Measurements from ENCODE around the gene NKD1. TPM values are rescaled to one million over a fixed set of nuclear protein-coding genes. Genes with fewer than 3 reads are reported as not detected.

NKD1 gene
- total and polyA plus RNA-seq, 2 donors from 2014 or later: 1.1 to 9.9 TPM

DNA sequence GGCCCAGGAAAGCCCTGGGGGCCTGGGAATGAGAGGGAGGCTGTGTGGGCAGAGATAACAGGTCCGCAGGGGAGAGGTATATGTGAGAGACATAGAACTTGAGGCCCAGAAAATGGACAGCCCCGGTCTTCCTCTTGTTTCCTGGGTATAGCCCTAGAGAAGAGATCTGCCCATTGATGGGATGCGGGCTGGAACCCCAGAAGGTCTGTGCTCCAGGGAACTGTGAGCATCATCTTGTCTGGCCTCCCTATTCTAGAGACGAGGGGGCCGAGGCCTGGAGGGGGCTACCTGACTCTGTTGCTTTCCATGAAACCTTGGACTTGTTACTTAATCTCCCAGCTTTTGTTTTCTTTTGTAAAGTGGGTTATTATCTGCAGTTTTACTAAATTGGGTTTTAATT is 53.9 kb downstream of the NKD1 start:
- Histone ChIP-seq H3K4me3 (ENCODE audit: low read length in 3 of 3) (no peak overlapping the region), H3K36me3 (ENCODE audit: control insufficient read depth in 2 of 3, insufficient read depth in 3 of 3, low read length in 3 of 3) (no peaks in the 10 kb centered on the region), H3K4me1 (ENCODE audit: control insufficient read depth in 2 of 3, insufficient read depth in 2 of 3, low read depth in 1 of 3, low read length in 3 of 3) (peaks cover 0 to 11% (median 3%) of the 10 kb centered on the region in 3 donors), H3K9ac (ENCODE audit: low read length in 3 of 3) (no peak overlapping the region), H3K27ac (ENCODE audit: low read depth in 2 of 2, low read length in 2 of 2) (no peak overlapping the region), H3K27me3 (ENCODE audit: control insufficient read depth, insufficient read depth, low read length) (no peaks in the 10 kb centered on the region), H3K9me3 (ENCODE audit: control insufficient read depth in 2 of 3, insufficient read depth in 1 of 3, low read length in 3 of 3) (no peaks in the 10 kb centered on the region)
- FAIRE-seq (no peak), DNase-seq (peak in 1 of 5 donors; percentile 30)
- intact Hi-C loops (cut with DNase I): no loop called here
- TF ChIP-seq, protein P1, sequence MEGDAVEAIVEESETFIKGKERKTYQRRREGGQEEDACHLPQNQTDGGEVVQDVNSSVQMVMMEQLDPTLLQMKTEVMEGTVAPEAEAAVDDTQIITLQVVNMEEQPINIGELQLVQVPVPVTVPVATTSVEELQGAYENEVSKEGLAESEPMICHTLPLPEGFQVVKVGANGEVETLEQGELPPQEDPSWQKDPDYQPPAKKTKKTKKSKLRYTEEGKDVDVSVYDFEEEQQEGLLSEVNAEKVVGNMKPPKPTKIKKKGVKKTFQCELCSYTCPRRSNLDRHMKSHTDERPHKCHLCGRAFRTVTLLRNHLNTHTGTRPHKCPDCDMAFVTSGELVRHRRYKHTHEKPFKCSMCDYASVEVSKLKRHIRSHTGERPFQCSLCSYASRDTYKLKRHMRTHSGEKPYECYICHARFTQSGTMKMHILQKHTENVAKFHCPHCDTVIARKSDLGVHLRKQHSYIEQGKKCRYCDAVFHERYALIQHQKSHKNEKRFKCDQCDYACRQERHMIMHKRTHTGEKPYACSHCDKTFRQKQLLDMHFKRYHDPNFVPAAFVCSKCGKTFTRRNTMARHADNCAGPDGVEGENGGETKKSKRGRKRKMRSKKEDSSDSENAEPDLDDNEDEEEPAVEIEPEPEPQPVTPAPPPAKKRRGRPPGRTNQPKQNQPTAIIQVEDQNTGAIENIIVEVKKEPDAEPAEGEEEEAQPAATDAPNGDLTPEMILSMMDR (IDR thresholded peaks at IDR 0.05; ENCODE audit: borderline replicate concordance, extremely low read depth, insufficient read depth): no peak

- FAIRE-seq (no peak), DNase-seq (no peak)
- no peak overlapping the region for H3K27ac ChIP-seq (ENCODE audit: low read depth in 2 of 2, low read length in 2 of 2)
- intact Hi-C loops (cut with DNase I): no loop called here
- TF ChIP-seq, protein P1 (IDR thresholded peaks at IDR 0.05; ENCODE audit: borderline replicate concordance, extremely low read depth, insufficient read depth): no peak
- H3K4me3 ChIP-seq (ENCODE audit: low read length in 3 of 3): no peak overlapping the region
- peaks cover 0 to 11% (median 3%) of the 10 kb centered on the region in 3 donors for H3K4me1 ChIP-seq (ENCODE audit: control insufficient read depth in 2 of 3, insufficient read depth in 2 of 3, low read depth in 1 of 3, low read length in 3 of 3)
- no peak overlapping the region for H3K9ac ChIP-seq (ENCODE audit: low read length in 3 of 3)
- H3K9me3 ChIP-seq (ENCODE audit: control insufficient read depth in 2 of 3, insufficient read depth in 1 of 3, low read length in 3 of 3): no peaks in the 10 kb centered on the region
- no peaks in the 10 kb centered on the region for H3K36me3 ChIP-seq (ENCODE audit: control insufficient read depth in 2 of 3, insufficient read depth in 3 of 3, low read length in 3 of 3)
- H3K27me3 ChIP-seq (ENCODE audit: control insufficient read depth, insufficient read depth, low read length): no peaks in the 10 kb centered on the region
These were observed 54.5 kb downstream of the NKD1 start for GRCh38 chr16:50602531-50603205.

- DNase-seq: peak in 1 of 5 donors; percentile 40
- no peak for FAIRE-seq
- intact Hi-C loops (cut with DNase I): no loop called here
- TF ChIP-seq, protein P1 (IDR thresholded peaks at IDR 0.05; ENCODE audit: borderline replicate concordance, extremely low read depth, insufficient read depth): no peak
- no peaks in the 10 kb centered on the region for H3K27me3 ChIP-seq (ENCODE audit: control insufficient read depth, insufficient read depth, low read length)
- H3K9me3 ChIP-seq (ENCODE audit: control insufficient read depth in 2 of 3, insufficient read depth in 1 of 3, low read length in 3 of 3): no peaks in the 10 kb centered on the region
- H3K36me3 ChIP-seq (ENCODE audit: control insufficient read depth in 2 of 3, insufficient read depth in 3 of 3, low read length in 3 of 3): no peaks in the 10 kb centered on the region
- H3K9ac ChIP-seq (ENCODE audit: low read length in 3 of 3): no peak overlapping the region
- no peak overlapping the region for H3K27ac ChIP-seq (ENCODE audit: low read depth in 2 of 2, low read length in 2 of 2)
- no peak overlapping the region for H3K4me3 ChIP-seq (ENCODE audit: low read length in 3 of 3)
- peaks cover 0 to 11% (median 3%) of the 10 kb centered on the region in 3 donors for H3K4me1 ChIP-seq (ENCODE audit: control insufficient read depth in 2 of 3, insufficient read depth in 2 of 3, low read depth in 1 of 3, low read length in 3 of 3)
These were observed 55.2 kb downstream of the NKD1 start for GRCh38 chr16:50603206-50604064.

Data from kidney (tissue), 14 donors.